Natural killer cell treated with Interleukin-12 subunit alpha and Interleukin-12 subunit beta and Interleukin-15 and Interleukin-18, amount 100 ng/mL, for 72 hours (primary cell): ENCODE results near the gene HIRA. TPM values are rescaled to one million over a fixed set of nuclear protein-coding genes. Genes with fewer than 3 reads are reported as not detected.

ENCODE experiments used
- ATAC-seq, 2 donors: fragments of 150-1000 bp; cut with Tn5 transposase in 1 of 2; sonication (Bioruptor Pico), chemical (Tn5 transposase) in 1 of 2; 2 replicates each; pipeline ENCODE4 v1.10.0; 2021
- DNase-seq: peaks from one replicate; pipeline ENCODE4 v3.0.0; 2022; ENCODE audit warnings: low spot score
- H3K27ac Mint-ChIP-seq, 2 donors: 1 replicate in 1 of 2; 2 replicates in 1 of 2; pipeline ENCODE4 v1.8.0; 2022; ENCODE audit warnings: mixed read lengths in 2 of 2, mild to moderate bottlenecking in 1 of 2, moderate library complexity in 1 of 2
- H3K27me3 Mint-ChIP-seq, 2 donors: 1 replicate in 1 of 2; 2 replicates in 1 of 2; pipeline ENCODE4 v1.8.0; 2022; ENCODE audit warnings: mixed read lengths in 2 of 2
- H3K36me3 Mint-ChIP-seq: one replicate; pipeline ENCODE4 v1.8.0; 2022; ENCODE audit warnings: mixed read lengths
- H3K4me1 Mint-ChIP-seq, 2 donors: 1 replicate in 1 of 2; 2 replicates in 1 of 2; pipeline ENCODE4 v1.8.0; 2022; ENCODE audit warnings: low read depth in 2 of 2, mixed read lengths in 2 of 2, mild to moderate bottlenecking in 1 of 2
- H3K4me3 Mint-ChIP-seq: one replicate; pipeline ENCODE4 v1.8.0; 2022; ENCODE audit warnings: mixed read lengths
- H3K9me3 Mint-ChIP-seq: 2 replicates; pipeline ENCODE4 v1.8.0; 2022; ENCODE audit warnings: mixed read lengths
- total RNA-seq, 2 donors: library from RNA; stranded (reverse); gene quantifications; one replicate each; pipeline ENCODE4 v1.2.3, GENCODE V29; 2022

Gene HIRA
- total RNA-seq, 2 donors from 2014 or later, result 40.5 to 62.7 TPM

GRCh38 chr22:19352217-19352616 lies 79.3 kb downstream of the HIRA start:
- no peaks in the 10 kb centered on the region for H3K27me3 Mint-ChIP-seq
- H3K27ac Mint-ChIP-seq, result no peak overlapping the region
- H3K9me3 Mint-ChIP-seq, result no peaks in the 10 kb centered on the region
- peaks cover 21% of the 10 kb centered on the region for H3K36me3 Mint-ChIP-seq
- no peak for DNase-seq
- H3K4me1 Mint-ChIP-seq, result peaks cover 0 to 9% of the 10 kb centered on the region in 2 donors
- ATAC-seq, result no peak
- H3K4me3 Mint-ChIP-seq, result no peak overlapping the region

- Mint-ChIP-seq H3K36me3 (peaks cover 21% of the 10 kb centered on the region), H3K27me3 (no peaks in the 10 kb centered on the region), H3K4me3 (no peak overlapping the region), H3K4me1 (peaks cover 0 to 6% of the 10 kb centered on the region in 2 donors), H3K9me3 (no peaks in the 10 kb centered on the region), H3K27ac (no peak overlapping the region)
- no peak for DNase-seq
- no peak for ATAC-seq
Observed at GRCh38 chr22:19351604-19352003, 79.9 kb downstream of the HIRA start.

GRCh38 chr22:19350947-19351346 lies 80.6 kb downstream of the HIRA start:
- DNase-seq (no peak), ATAC-seq (no peak)
- H3K27ac Mint-ChIP-seq, result peak overlapping the region in 1 of 2 donors; percentile 12
- H3K4me3 Mint-ChIP-seq, result no peak overlapping the region
- no peaks in the 10 kb centered on the region for H3K27me3 Mint-ChIP-seq
- no peaks in the 10 kb centered on the region for H3K9me3 Mint-ChIP-seq
- peaks cover 21% of the 10 kb centered on the region for H3K36me3 Mint-ChIP-seq
- peaks cover 0 to 6% of the 10 kb centered on the region in 2 donors for H3K4me1 Mint-ChIP-seq

GRCh38 chr22:19350476-19350859 lies 81.1 kb downstream of the HIRA start:
- peaks cover 21% of the 10 kb centered on the region for H3K36me3 Mint-ChIP-seq

GRCh38 chr22:19349778-19350475 lies 81.6 kb downstream of the HIRA start:
- H3K27ac Mint-ChIP-seq, result peak overlapping the region in 1 of 2 donors; percentile 12
- no peak overlapping the region for H3K4me3 Mint-ChIP-seq
- no peak for DNase-seq
- no peaks in the 10 kb centered on the region for H3K27me3 Mint-ChIP-seq
- H3K9me3 Mint-ChIP-seq, result no peaks in the 10 kb centered on the region
- no peak for ATAC-seq
- peaks cover 21% of the 10 kb centered on the region for H3K36me3 Mint-ChIP-seq
- H3K4me1 Mint-ChIP-seq, result peaks cover 0 to 6% of the 10 kb centered on the region in 2 donors

More at GRCh38 chr22:19350476-19350859, 81.1 kb downstream of the HIRA start:
- Mint-ChIP-seq H3K4me3 (no peak overlapping the region), H3K27me3 (no peaks in the 10 kb centered on the region), H3K27ac (peak overlapping the region in 1 of 2 donors; percentile 12), H3K9me3 (no peaks in the 10 kb centered on the region), H3K4me1 (peaks cover 0 to 6% of the 10 kb centered on the region in 2 donors)
- DNase-seq (no peak), ATAC-seq (no peak)

GRCh38 chr22:19346677-19347265 lies 84.8 kb downstream of the HIRA start:
- DNase-seq (no peak), ATAC-seq (no peak)
- H3K4me3 Mint-ChIP-seq, result no peak overlapping the region
- peaks cover 3 to 18% of the 10 kb centered on the region in 2 donors for H3K4me1 Mint-ChIP-seq
- no peaks in the 10 kb centered on the region for H3K27me3 Mint-ChIP-seq
- no peaks in the 10 kb centered on the region for H3K9me3 Mint-ChIP-seq
- H3K27ac Mint-ChIP-seq, result peak overlapping the region in 1 of 2 donors; percentile 24
- peaks cover 37% of the 10 kb centered on the region for H3K36me3 Mint-ChIP-seq

GRCh38 chr22:19344420-19344819 lies 87.1 kb downstream of the HIRA start:
- Mint-ChIP-seq H3K27me3 (no peaks in the 10 kb centered on the region), H3K4me3 (no peak overlapping the region), H3K4me1 (peaks cover 7 to 27% of the 10 kb centered on the region in 2 donors), H3K36me3 (peaks cover 38% of the 10 kb centered on the region), H3K27ac (peak overlapping the region in 1 of 2 donors; percentile 56), H3K9me3 (no peaks in the 10 kb centered on the region)
- DNase-seq (no peak), ATAC-seq (no peak)

GRCh38 chr22:19343470-19343869 lies 88.1 kb downstream of the HIRA start:
- peaks cover under 1% of the 10 kb centered on the region for H3K9me3 Mint-ChIP-seq
- H3K27me3 Mint-ChIP-seq, result no peaks in the 10 kb centered on the region
- peak overlapping the region in 1 of 2 donors; percentile 56 for H3K27ac Mint-ChIP-seq
- no peak overlapping the region for H3K4me3 Mint-ChIP-seq
- DNase-seq (no peak), ATAC-seq (no peak)
- peaks cover 46% of the 10 kb centered on the region for H3K36me3 Mint-ChIP-seq
- peaks cover 7 to 29% of the 10 kb centered on the region in 2 donors for H3K4me1 Mint-ChIP-seq

- H3K27ac Mint-ChIP-seq, result no peak overlapping the region
- no peak overlapping the region for H3K4me3 Mint-ChIP-seq
Observed at GRCh38 chr22:19341500-19341899, 90.0 kb downstream of the HIRA start.

GRCh38 chr22:19337137-19337536 lies 94.4 kb downstream of the HIRA start:
- Mint-ChIP-seq H3K9me3 (peaks cover 17% of the 10 kb centered on the region), H3K4me1 (peaks cover 7 to 17% of the 10 kb centered on the region in 2 donors), H3K36me3 (peaks cover 85% of the 10 kb centered on the region), H3K27ac (no peak overlapping the region), H3K4me3 (no peak overlapping the region), H3K27me3 (no peaks in the 10 kb centered on the region)
- no peak for ATAC-seq
- DNase-seq, result no peak

More at GRCh38 chr22:19341500-19341899, 90.0 kb downstream of the HIRA start:
- Mint-ChIP-seq H3K36me3 (peaks cover 65% of the 10 kb centered on the region), H3K4me1 (peaks cover 7 to 29% of the 10 kb centered on the region in 2 donors), H3K9me3 (peaks cover 7% of the 10 kb centered on the region), H3K27me3 (no peaks in the 10 kb centered on the region)
- DNase-seq (no peak), ATAC-seq (no peak)

- H3K36me3 Mint-ChIP-seq, result peaks cover 83% of the 10 kb centered on the region
- no peak for DNase-seq
- peaks cover 17% of the 10 kb centered on the region for H3K9me3 Mint-ChIP-seq
- no peak overlapping the region for H3K27ac Mint-ChIP-seq
- H3K27me3 Mint-ChIP-seq, result no peaks in the 10 kb centered on the region
- H3K4me3 Mint-ChIP-seq, result no peak overlapping the region
- ATAC-seq, result no peak
- H3K4me1 Mint-ChIP-seq, result peaks cover 0 to 12% of the 10 kb centered on the region in 2 donors
Observed at GRCh38 chr22:19336133-19337075, 95.1 kb downstream of the HIRA start.

- Mint-ChIP-seq H3K27me3 (no peaks in the 10 kb centered on the region), H3K27ac (no peak overlapping the region), H3K4me3 (no peak overlapping the region), H3K9me3 (peaks cover 10% of the 10 kb centered on the region), H3K36me3 (peaks cover 66% of the 10 kb centered on the region), H3K4me1 (peaks cover 0 to 4% of the 10 kb centered on the region in 2 donors)
- ATAC-seq (no peak), DNase-seq (no peak)
Observed at GRCh38 chr22:19331975-19332374, 99.6 kb downstream of the HIRA start.

GRCh38 chr22:19331474-19331873 lies 100.1 kb downstream of the HIRA start:
- Mint-ChIP-seq H3K4me3 (no peak overlapping the region), H3K9me3 (peaks cover 10% of the 10 kb centered on the region), H3K4me1 (peaks cover 0 to 4% of the 10 kb centered on the region in 2 donors), H3K27ac (no peak overlapping the region), H3K36me3 (peaks cover 61% of the 10 kb centered on the region), H3K27me3 (no peaks in the 10 kb centered on the region)
- ATAC-seq (no peak), DNase-seq (no peak)
